VCaP (cell line): Measurements from ENCODE around the gene DKK3.

Experiments used
- H3K27ac ChIP-seq: fragments of 450-650 bp; 2 replicates; pipeline ENCODE4 v1.5.1; 2017
- TF ChIP-seq, protein P1 (sequence below): fragments of 450-650 bp; conservative IDR thresholded peaks from 2 replicates; pipeline ENCODE4 v1.5.1; 2017; ENCODE audit warnings: mild to moderate bottlenecking, moderate library complexity

Gene DKK3

GRCh38 chr11:12017243-12017678 is 8.8 kb upstream of the DKK3 start:
- TF ChIP-seq, protein P1, sequence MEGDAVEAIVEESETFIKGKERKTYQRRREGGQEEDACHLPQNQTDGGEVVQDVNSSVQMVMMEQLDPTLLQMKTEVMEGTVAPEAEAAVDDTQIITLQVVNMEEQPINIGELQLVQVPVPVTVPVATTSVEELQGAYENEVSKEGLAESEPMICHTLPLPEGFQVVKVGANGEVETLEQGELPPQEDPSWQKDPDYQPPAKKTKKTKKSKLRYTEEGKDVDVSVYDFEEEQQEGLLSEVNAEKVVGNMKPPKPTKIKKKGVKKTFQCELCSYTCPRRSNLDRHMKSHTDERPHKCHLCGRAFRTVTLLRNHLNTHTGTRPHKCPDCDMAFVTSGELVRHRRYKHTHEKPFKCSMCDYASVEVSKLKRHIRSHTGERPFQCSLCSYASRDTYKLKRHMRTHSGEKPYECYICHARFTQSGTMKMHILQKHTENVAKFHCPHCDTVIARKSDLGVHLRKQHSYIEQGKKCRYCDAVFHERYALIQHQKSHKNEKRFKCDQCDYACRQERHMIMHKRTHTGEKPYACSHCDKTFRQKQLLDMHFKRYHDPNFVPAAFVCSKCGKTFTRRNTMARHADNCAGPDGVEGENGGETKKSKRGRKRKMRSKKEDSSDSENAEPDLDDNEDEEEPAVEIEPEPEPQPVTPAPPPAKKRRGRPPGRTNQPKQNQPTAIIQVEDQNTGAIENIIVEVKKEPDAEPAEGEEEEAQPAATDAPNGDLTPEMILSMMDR: no peak
- H3K27ac ChIP-seq: no peak overlapping the region

GRCh38 chr11:12016246-12016645 is 7.8 kb upstream of the DKK3 start:
- TF ChIP-seq, protein P1: no peak
- H3K27ac ChIP-seq: no peak overlapping the region

DNA sequence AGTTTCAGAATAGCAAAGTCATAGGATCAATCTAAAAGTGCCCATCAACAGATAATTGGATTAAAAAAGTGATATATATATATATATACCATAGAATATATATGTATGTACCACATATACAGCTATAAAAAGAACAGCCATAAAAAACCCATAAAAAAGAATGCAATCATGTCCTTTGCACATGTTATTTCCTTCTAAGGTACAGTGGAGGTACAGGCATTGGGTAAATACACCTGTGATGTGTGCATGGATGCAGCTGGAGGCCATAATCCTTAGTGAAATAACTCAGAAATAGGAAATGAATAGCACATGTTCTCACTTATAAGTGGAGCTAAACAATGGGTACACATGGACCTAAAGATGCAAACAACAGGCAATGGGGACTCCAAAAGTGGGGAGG is 7.1 kb upstream of the DKK3 start:
- TF ChIP-seq, protein P1: no peak
- H3K27ac ChIP-seq: no peak overlapping the region

GRCh38 chr11:12013781-12014180 is 5.4 kb upstream of the DKK3 start:
- TF ChIP-seq, protein P1: no peak

DNA sequence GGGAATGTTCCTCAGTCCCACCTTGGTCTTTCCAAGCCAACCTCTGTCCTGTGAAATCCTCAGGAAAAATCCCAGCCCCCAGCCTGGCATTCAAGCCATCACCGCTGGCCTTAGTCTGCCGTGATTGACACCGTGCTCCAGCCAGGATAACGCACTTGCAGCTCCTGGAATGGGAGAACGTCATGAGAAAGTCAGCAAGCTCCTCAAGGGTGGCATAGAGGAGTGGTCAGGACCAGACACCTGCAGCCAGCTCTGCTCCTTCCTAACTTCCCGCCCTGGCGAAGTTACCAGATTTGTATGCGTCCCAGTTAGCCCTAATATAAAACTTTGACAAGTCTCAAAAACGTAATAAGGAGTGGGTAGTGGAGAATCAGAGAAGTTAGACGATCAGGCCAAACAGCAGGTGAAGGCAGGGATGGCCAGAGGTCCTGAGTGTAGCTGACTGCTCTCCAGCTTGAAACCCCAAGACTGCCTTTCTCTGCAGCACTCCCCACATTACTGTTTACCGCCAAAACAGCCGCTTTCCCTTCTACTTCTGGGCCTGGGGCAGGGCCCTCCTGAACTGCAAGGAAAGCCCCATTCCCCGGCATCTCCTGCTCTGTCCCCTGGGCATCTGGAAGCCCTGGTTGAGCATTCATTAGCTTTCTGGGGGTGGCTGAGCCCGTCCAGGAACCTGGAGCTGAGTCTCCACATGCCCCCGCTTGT is 1.3 kb upstream of the DKK3 start:
- TF ChIP-seq, protein P1: no peak

More at GRCh38 chr11:12013781-12014180, 5.4 kb upstream of the DKK3 start:
- no peak overlapping the region for H3K27ac ChIP-seq

DNA sequence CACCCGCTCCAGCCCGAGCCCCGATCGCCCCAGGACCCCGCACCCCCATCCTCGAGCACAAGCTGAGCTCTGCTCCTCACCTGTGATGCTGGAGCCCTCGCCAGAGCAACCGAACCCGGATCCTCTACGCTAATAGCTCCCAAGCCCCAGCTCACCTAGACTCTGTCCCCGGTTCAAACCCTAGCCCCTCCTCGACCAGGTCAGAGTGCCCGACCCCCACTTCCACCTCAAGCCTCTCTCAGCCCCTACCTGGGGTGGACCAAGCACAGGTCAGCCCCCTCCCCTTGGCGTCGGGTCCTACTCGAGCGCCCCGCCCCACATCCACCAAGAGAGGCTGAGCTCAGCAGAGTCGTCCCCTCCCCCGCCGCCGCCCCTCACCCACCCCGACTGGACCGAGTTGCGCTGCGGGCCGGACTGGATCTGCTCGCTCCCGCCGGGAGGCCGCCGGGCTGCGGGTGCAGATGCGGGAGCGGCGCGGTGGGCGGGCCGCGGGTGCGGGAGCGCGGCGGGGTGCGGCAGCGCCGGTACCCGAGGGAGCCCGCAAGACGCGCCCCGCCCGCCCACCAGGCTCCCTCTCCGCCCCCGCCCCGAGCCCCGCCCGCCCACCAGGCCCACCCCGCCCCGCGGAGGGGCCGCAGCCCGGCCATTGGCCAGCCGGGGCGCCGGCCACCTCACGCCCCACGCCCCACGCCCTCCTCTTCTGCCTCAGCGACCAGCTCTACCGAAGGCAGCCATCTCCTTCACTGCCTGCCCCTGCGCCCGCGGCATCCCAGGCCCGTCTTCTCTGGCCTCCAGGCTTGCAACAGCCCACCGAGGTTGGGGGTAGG is 577 bp upstream of the DKK3 start:
- no peak overlapping the region for H3K27ac ChIP-seq
- TF ChIP-seq, protein P1: no peak

More for the DNA sequence above, 1.3 kb upstream of the DKK3 start:
- no peak overlapping the region for H3K27ac ChIP-seq

- TF ChIP-seq, protein P1: no peak
- H3K27ac ChIP-seq: no peak overlapping the region
These were observed 1.2 kb downstream of the DKK3 start for GRCh38 chr11:12007230-12007593.
